Measurements from ENCODE around the gene TNFRSF19.

The TNFRSF19 gene

GRCh38 chr13:23605831-23606230 lies 35.6 kb downstream of the TNFRSF19 start:
- DNase-seq (ENCODE audit: low spot score), result no peak

GRCh38 chr13:23608138-23608537 lies 37.9 kb downstream of the TNFRSF19 start:
- DNase-seq (ENCODE audit: low spot score), result no peak

DNA sequence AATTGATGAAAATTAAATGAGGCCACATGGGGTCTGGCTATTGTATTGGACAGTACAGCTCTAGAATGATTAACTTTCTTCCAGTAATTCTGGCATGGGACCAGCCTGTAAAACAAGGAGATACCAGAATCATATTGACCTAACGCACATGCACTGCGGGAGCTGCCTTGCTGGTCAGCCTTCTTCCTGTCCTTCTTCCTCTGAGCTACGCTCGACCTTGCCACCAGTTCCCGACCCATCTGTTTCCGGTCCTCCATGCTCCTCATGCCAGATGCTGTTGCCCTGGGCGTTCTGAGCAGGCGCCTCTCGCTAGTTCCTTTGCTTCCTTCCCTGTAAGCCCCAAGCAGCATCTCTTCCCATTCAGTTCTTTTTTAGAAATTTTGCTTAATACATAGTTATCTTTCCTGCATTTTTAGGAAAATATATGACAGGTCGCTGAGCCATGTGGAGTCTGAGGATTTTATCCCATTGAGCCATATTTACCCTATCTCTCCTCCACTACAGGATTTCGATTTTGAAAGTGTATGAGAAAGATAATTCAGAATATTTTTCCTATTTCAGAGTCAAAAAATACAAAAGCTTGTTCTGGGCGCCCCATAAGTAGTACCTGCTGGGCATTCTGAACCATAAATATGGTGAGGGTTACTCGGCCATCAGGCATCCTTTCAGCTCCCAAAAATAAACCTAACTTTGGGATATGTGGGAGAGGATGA lies 38.6 kb downstream of the TNFRSF19 start:
- peak; percentile 46 for DNase-seq (ENCODE audit: low spot score)

GRCh38 chr13:23609414-23609760 lies 39.2 kb downstream of the TNFRSF19 start:
- DNase-seq (ENCODE audit: low spot score), result peak; percentile 28

DNA sequence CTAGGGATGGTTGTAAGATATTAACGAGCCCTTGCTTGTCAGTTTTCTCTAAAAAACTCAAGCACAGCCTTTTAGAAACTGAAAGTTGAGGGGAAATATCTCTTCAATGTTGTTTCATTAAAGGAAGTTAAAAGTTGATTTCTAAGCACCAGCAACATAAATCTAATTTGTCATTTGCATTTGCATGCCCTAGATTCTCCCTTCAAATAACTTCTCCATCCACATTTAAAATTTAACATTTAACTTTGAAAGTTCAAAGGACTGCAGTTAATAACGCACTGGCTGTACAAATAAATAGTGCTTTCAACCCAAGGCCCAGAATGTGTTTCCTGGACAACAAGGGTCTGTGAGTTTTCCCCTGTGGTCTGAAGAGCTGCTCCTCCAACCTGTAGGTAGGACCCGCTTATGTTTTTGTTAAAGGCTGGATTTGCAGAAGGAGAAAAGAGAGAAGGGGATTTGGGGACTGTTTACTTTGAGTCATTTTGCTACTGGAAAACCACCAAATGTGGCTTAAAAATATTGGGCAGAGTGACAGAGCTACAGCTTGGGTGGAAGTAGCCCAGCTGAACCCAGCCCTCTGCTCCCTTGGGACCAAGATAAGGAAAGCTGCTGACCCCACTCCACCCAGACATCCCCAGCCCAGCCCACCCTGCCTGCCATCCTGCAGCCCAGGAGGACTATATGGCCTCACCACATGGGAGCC lies 39.8 kb downstream of the TNFRSF19 start:
- DNase-seq (ENCODE audit: low spot score), result no peak

- peak; percentile 59 for DNase-seq (ENCODE audit: low spot score)
Measured at GRCh38 chr13:23610966-23611491, 40.8 kb downstream of the TNFRSF19 start.

DNA sequence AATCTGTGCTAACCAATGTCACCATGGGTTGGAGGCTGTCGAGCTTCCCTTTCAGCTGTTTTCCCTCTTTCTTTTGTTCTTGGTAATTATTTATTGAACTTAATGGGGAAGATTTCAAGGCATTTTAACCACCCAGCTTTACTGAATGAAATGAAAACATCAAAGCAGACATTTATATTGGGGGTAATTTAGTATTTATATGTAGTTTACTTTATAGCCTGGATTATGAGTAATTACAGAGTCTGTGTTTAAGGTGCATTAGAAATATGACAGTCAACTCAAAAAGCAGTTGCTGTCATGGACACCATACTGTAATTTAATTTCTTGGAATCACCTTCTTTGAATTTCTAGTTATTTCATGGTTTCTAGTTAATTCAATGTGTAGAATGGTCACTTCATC lies 42.0 kb downstream of the TNFRSF19 start:
- no peak for DNase-seq (ENCODE audit: low spot score)

GRCh38 chr13:23612731-23613130 lies 42.5 kb downstream of the TNFRSF19 start:
- no peak for DNase-seq (ENCODE audit: low spot score)

DNA sequence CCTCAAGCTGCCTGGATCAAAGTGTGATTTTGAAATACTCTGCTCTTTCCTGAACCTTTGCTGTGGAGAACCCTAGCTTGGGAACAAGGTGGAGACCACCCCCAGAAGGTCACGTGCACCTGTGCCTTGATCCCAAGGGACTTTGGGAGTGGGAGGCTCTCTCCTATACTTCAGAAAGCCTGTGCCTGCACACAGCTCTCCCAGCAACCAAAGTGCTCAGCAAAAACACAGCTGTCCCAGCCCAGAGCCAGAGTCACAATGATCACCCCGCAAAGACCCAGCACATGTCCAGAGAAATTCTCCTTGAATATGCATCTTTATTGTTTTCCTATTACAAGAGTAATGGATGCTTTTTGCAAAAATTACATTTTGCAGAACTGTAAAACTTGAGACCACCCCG lies 43.4 kb downstream of the TNFRSF19 start:
- DNase-seq (ENCODE audit: low spot score), result no peak

DNA sequence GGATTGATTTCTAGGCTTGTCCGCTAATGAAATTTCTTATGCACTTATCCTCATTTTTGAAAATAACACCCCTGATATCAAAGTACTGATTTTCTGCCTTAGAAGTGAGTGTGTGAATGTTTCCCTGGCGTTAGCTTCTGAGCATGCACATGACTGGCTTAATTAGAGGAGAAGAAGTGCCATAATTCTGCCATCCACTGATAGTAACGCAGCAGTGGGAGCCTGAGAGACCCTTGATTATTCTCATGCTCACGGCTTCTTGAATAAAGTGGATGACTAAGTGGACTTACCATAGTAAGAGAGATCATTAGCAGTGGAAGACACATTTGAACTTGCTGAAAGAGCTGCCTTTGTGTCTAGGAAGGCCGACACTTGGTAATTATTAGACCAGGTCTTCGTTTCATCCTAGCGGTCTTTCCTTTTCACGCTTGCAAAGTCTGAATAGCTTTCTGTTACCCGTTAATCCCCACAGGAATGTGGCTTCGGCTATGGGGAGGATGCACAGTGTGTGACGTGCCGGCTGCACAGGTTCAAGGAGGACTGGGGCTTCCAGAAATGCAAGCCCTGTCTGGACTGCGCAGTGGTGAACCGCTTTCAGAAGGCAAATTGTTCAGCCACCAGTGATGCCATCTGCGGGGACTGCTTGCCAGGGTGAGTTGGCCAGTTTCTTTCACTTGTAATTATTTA lies 45.3 kb downstream of the TNFRSF19 start:
- peak; percentile 39 for DNase-seq (ENCODE audit: low spot score)

GRCh38 chr13:23616228-23616627 lies 46.0 kb downstream of the TNFRSF19 start:
- DNase-seq (ENCODE audit: low spot score), result no peak

- DNase-seq (ENCODE audit: low spot score), result no peak
Measured at GRCh38 chr13:23617551-23618024, 47.4 kb downstream of the TNFRSF19 start.

DNA sequence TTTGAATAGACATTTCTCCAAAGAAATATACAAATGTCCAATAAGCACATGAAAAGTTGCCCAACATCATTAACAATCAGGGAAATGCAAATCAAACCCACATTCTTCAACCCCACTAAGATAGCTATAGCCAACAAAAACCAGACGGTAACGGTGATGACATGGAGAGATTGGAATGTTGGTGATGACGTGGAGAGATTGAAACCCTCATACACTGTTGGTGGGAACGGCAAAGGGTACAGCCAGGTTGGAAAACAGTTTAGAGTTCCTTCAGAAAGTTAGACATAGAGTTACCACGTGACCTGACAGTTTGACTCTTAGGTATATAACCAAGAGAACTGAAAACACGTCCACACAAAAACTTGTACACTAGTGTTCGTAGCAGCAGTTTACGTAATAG lies 48.1 kb downstream of the TNFRSF19 start:
- no peak for DNase-seq (ENCODE audit: low spot score)

GRCh38 chr13:23619068-23619855 lies 49.0 kb downstream of the TNFRSF19 start:
- DNase-seq (ENCODE audit: low spot score), result no peak

GRCh38 chr13:23620211-23620610 lies 50.0 kb downstream of the TNFRSF19 start:
- no peak for DNase-seq (ENCODE audit: low spot score)

- no peak for DNase-seq (ENCODE audit: low spot score)
Measured at GRCh38 chr13:23620613-23621315, 50.6 kb downstream of the TNFRSF19 start.

- DNase-seq (ENCODE audit: low spot score), result no peak
Measured at GRCh38 chr13:23621316-23621645, 51.1 kb downstream of the TNFRSF19 start.

GRCh38 chr13:23622985-23623384 lies 52.8 kb downstream of the TNFRSF19 start:
- DNase-seq (ENCODE audit: low spot score), result no peak

- no peak for DNase-seq (ENCODE audit: low spot score)
Measured at GRCh38 chr13:23623394-23623793, 53.2 kb downstream of the TNFRSF19 start.

DNA sequence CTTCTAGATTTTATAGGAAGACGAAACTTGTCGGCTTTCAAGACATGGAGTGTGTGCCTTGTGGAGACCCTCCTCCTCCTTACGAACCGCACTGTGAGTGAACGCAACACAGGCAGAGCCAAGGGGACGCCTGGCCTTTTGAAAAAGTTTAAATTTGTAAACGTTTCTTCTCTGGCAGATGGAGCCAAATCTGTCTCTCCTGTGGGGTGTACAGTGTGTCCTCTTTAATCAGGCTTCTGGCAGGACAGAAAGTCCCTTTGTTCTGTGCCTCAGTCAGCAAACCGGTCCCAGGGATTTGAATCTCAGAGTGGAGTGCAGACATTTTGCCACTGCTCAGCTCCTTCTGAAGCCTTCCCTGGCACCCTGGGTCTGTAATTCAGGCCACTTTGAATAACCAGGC lies 56.5 kb downstream of the TNFRSF19 start:
- peak; percentile 64 for DNase-seq (ENCODE audit: low spot score)

GRCh38 chr13:23627410-23627809 lies 57.2 kb downstream of the TNFRSF19 start:
- DNase-seq (ENCODE audit: low spot score), result no peak

GRCh38 chr13:23628250-23628649 lies 58.0 kb downstream of the TNFRSF19 start:
- DNase-seq (ENCODE audit: low spot score), result no peak
